Fibroblast of peridontal ligament (primary cell): Measurements from ENCODE around the gene SORCS1.

Experiments used
- DNase-seq: peaks from one replicate; pipeline ENCODE4 v3.0.0-alpha.2; 2010; ENCODE audit errors: extremely low read depth

Gene SORCS1

GRCh38 chr10:106992055-106992454 is 172.5 kb downstream of the SORCS1 start:
- no peak for DNase-seq

- DNase-seq = no peak
Measured at GRCh38 chr10:106991091-106991490, 173.4 kb downstream of the SORCS1 start.

- DNase-seq = no peak
Measured at GRCh38 chr10:106987362-106987761, 177.1 kb downstream of the SORCS1 start.

GRCh38 chr10:106982268-106982667 is 182.2 kb downstream of the SORCS1 start:
- no peak for DNase-seq

- DNase-seq = no peak
Measured at GRCh38 chr10:106981452-106982075, 182.9 kb downstream of the SORCS1 start.

- no peak for DNase-seq
Measured at GRCh38 chr10:106980495-106981451, 183.7 kb downstream of the SORCS1 start.

- no peak for DNase-seq
Measured at GRCh38 chr10:106978756-106979155, 185.8 kb downstream of the SORCS1 start.

GRCh38 chr10:106973716-106974115 is 190.8 kb downstream of the SORCS1 start:
- DNase-seq = no peak

GRCh38 chr10:106973288-106973687 is 191.2 kb downstream of the SORCS1 start:
- no peak for DNase-seq

GRCh38 chr10:106972381-106972780 is 192.1 kb downstream of the SORCS1 start:
- no peak for DNase-seq

- no peak for DNase-seq
Measured at GRCh38 chr10:106971411-106971831, 193.1 kb downstream of the SORCS1 start.

GRCh38 chr10:106967452-106967851 is 197.1 kb downstream of the SORCS1 start:
- no peak for DNase-seq

GRCh38 chr10:106960812-106961211 is 203.7 kb downstream of the SORCS1 start:
- no peak for DNase-seq

GRCh38 chr10:106959521-106959920 is 205.0 kb downstream of the SORCS1 start:
- no peak for DNase-seq

- DNase-seq = no peak
Measured at GRCh38 chr10:106958589-106959361, 205.7 kb downstream of the SORCS1 start.

- no peak for DNase-seq
Measured at GRCh38 chr10:106957823-106958588, 206.5 kb downstream of the SORCS1 start.

- no peak for DNase-seq
Measured at GRCh38 chr10:106956216-106956915, 208.1 kb downstream of the SORCS1 start.

- DNase-seq = no peak
Measured at GRCh38 chr10:106955133-106955532, 209.4 kb downstream of the SORCS1 start.

GRCh38 chr10:106952033-106952432 is 212.5 kb downstream of the SORCS1 start:
- DNase-seq = no peak

GRCh38 chr10:106949680-106950478 is 214.6 kb downstream of the SORCS1 start:
- DNase-seq = no peak
